ENCODE measurements around the gene GAMT.

GRCh38 chr19:1402411-1403070, 1.2 kb upstream of the GAMT start:
- TF ChIP-seq TAF1 (IDR thresholded peaks at IDR 0.05; ENCODE audit: borderline replicate concordance, low read depth, low read length) (no peak), POLR2A (IDR thresholded peaks at IDR 0.05; ENCODE audit: low read depth, low read length) (no peak), POLR2AphosphoS5 (IDR thresholded peaks at IDR 0.05; ENCODE audit: low read depth, low read length) (no peak)
